ENCODE data around the gene CCDC192. TPM values are rescaled to one million over a fixed set of nuclear protein-coding genes. Genes with fewer than 3 reads are reported as not detected.
A peak's percentile ranks its signal among the peaks of the same experiment; 100 is the strongest.

The CCDC192 gene
- total RNA-seq, 1 donor from 2014 or later = 0.31 TPM

DNA sequence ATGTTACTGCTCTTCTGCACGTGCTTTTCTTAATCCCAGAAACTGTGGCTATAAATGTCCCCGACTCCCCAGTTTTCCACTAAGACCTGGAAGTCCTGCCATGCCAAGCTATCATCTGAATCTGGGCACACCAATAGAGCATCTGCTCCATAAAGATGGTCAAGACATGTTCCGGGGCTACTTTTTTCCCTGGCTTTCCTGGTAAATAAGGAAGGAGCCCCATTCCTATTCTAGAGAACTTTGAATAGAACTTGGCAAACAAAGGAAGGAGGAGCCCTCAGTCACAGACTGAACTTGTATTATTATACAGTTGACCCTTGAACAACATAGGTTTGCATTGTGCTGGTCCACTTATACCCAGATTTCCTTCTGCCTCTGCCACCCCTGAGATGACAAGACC, 182.9 kb downstream of the CCDC192 start:
- DNase-seq = no peak

DNA sequence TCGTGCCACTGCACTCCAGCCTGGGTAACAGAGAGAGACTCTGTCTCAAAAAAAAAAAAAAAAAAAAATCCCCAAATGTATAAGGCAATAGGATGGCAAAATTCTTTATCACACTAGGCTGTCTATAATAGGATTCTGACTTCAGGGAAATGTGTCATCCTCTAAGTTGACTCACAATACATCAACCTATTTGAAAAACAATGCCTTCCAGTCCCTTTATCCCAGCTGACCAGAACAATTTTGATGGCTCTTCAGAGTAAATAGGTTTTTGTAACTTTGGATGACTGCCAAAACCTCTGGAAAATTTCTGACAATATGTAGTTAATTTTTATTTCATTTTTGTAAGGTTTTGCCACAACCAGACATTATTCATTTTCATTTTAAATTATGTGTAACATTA, 184.1 kb downstream of the CCDC192 start:
- DNase-seq = no peak

DNA sequence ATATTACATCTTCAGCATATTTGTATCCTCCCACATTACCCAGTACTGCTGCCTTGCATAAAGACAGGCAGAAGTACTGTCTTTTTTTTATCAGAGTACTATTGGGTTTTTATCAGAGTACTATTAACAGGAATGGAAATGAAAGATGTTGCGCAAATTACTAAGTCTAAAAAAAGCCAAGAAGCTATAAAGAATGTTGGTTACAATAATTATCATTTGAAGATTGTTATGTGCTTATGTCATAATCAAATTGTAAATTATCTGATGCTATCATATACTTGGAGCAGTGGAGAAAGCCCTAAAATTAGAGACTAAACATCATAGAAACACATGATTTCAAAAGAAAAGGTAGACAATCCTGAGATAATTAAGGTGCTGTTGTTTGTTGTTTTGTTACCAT, 188.8 kb downstream of the CCDC192 start:
- DNase-seq = no peak

DNA sequence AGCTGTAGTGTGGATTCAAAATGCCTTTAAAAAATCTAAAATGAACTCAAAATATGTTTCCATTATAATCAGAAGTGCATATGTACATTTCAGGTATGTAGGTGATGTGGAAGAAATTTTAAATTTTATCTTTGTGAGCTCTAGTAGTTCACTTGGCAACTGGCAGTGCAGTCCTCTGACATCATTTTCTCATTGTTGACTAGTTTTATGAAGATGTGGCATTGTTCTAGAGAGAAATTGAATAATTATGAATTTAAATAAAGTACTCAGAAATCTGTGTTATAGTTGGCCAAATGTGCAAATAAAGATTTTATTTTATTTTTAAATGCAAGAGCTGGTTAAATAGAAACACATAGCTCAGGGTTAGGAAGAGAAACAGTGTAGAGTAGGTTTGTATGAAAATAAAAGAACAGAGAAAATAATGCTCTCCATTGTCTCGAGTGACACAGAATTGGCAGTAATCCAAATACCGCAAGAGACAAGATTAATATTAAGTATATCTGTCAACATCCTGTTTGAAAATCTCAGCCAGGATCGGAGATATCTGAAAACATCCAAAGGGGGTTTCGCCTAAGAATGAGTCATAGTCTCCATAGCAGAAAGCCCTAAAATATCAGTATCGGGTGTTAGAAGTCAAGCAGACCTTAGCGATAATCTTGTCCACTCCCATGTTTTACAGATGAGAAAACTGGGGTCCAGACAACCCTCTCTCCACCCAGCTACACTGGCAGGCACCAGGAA, 189.4 kb downstream of the CCDC192 start:
- peak; percentile 70 for DNase-seq

DNA sequence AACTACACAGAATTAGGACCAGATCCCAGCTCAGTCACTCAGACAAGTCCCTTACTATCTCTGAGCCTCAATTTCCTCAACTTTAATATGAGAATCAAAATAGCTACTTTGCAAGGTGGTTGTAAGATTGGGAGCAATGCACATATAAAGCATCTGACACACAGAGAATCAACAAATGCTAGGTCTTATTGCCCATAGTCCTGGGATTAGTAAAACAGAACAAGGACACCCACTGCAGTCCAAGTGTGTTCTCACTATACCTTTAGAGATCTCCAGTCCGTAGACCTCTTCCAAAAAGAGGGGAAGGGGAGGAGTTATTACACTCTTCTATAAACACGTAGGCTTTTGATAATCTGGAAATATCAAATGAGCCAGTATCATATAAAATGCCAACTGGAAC, 190.0 kb downstream of the CCDC192 start:
- no peak for DNase-seq

DNA sequence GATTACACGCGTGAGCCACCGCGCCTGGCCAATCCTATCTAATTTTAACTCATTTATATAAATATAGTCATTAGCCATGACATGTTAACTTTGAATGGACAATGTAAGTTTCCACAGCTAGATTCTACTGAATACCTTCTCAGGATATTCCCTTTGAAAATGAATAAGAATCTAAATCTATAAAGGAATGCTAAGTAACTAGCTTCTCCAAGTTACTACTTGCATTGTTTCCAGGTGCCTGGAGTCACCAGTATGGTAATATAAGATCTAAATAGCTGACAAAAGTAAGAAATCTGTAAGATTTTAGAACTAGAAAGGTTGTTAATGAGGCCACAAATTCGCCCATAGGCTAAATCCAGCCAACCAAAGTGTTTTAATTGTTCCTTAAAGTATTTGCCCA, 191.3 kb downstream of the CCDC192 start:
- no peak for DNase-seq

DNA sequence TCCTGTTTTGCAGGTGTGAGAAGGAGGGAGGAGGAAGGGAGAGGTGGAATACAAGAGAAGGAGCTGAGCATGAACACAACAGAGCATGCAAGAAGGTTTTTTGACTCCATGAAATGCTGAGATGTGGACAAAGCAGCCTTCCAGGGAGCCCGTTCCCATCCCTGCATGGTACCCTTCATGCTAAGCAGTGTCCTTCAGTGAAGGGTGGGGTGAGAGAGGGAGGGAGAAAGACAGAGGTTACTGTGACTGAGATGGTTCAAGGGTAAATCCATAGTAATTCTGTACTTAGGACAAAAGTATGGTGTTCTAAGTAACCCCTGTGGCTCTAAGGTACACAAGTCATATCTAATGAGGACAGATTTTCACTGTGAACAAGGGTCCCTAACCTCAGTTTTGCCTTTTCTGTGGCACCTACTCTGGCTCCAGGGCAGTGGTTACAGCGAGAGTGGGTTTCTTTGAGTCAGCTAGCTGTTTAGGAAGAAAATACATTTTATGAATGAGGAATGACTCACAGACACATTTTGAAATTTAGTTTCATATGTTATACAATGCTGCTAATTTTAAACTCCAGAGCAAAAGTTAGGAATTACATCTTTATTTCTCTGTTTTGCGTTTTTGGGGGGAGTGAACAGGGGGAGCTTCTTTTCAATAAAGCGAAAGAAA, 195.5 kb downstream of the CCDC192 start:
- no peak for DNase-seq

DNA sequence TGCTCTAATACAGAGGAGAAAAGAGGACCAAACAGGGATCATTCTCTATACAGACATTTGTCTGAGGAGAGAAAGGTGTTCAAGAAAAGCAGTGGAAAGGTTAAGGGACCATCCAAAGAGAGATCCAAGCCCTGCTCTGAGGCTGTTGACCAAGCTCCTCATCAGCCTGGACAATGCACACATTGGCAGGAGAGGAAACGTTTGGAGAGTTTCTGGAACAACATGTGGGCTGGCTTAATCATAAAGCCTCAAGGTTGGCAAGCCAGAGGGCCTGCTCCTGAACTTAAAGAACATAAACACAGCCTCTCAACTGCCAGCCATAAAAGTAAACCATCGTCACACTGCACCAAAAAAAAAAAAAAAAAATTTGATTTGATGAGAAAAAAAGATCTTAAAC, 196.0 kb downstream of the CCDC192 start:
- DNase-seq = no peak

DNA sequence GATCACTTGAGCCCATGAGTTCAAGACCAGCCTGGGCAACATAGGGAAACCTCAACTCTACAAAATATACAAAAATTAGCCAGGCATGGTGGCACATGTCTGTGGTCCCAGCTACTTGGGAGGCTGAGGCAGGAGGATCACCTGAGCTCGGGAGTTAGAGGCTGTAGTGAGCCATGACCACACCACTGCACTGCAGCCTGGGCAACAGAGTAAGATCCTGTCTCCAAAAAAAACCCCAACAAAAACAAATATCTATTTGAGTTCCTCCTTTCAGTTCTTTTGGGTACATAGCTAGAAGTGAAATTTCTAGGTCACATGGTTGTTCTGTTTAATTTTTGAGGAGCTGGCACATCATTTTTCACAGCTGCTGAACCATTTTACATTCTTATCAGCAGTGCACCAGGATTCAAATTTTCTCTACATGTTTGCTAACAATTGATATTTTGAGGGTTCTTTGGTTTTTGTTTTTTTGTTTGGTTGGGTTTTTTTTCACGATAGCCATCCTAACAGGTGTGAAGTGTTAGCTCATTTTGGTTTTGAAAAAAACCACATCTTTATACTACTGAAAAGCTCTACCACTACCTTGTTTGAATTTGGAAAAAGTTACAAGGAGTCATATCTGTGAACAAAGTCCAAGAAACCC, 203.5 kb downstream of the CCDC192 start:
- no peak for DNase-seq

DNA sequence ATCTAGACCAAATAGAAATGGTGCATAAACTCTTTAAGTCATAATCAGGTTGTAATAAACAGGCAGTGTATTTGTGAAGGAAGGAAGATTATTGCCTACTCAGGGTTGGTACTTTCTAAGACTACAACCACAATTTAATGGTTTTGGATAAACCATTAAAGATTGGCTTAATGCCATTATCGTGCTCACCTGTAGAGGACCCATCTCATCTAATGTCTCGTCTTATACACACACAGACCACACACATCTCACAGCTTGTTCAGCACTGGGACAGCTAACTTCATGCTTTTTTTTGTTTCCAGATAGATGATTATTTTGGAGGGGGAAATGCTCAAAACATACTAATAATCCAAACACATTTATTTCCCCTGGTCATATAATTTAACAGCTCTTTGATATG, 204.7 kb downstream of the CCDC192 start:
- DNase-seq = no peak

DNA sequence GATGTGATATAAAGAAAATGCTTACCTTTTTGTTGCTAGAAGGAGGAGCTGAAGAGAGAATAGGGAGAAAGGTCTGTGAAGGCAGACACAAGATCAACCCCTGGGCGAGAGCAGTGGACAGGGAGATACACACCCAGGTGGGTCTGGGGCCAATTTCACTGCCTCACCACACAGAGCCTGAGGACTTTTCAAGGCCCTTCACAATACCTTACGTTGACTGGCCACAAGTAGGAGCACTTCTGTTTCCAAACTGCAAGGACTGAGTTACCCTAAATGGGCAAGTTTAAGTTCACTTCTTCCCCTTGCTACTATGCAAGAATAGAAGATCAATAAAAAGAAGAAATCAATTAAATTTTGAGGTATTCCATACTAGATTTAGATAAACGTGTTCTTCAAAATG, 205.9 kb downstream of the CCDC192 start:
- peak; percentile 31 for DNase-seq

DNA sequence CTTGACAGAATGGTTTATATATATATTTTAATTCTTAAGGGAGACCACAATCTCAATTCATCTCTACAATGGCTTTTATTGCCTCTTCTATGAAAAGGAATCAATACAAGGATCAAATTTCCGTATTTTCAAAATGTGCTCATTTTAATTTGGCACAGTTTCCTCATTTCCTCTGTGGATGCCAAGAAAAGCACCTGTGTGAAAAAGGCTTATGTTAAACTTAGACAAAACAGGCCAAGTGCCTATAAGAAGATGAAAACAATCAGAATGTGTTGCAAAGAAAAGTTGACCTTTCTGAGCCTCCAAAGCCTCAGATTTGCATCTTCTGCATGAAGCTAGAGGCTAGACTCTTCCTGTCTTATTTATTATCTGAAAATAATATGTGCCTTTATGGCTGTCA, 206.6 kb downstream of the CCDC192 start:
- peak; percentile 40 for DNase-seq

DNA sequence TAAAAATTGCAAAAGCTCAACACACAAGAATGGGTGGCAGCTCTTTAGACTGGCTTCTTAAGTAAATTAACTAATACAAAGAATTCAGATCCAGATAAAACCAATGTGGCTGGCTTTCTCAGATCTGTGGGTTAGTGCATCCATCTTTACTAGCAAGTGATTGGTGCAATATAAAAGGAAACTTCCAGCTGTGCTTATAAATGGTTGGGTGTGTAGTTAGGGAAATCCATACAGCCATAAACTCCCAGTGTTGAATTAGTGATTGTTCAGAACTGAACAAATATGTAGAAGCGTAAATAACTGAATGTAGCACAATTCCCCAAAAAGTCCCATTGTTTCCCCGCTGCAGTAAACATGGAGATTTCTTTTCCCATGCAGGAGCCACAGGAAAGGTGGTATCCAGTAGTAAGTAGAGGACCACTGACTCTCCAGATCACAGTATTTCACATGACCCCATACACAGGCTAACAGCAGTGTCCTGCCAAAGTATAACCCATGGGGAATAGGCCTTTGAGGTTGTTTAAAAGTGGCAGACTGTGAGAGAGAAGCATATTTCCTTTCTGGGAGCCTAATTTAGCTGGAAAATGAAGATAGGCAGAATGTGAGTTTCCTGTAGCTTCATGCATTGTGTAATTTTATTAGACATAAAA, 207.2 kb downstream of the CCDC192 start:
- DNase-seq = no peak

DNA sequence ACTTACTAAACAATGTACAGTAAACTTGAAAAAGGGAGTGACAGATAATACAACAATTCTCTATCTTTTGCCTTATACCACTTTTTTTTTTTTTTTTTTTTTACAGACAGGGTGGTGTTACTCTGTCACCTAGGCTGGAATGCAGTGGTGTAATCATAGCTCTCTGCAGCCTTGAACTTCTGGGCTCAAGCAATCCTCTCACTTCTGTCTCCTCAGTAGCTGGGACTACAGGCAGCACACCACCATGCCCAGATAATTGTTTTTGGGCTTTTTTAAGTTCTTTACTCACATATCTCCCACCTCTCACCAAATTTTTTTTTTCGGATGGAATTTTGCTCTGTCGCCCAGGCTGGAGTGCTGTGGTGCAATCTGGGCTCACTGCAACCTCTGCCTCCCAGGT, 208.4 kb downstream of the CCDC192 start:
- DNase-seq = no peak

DNA sequence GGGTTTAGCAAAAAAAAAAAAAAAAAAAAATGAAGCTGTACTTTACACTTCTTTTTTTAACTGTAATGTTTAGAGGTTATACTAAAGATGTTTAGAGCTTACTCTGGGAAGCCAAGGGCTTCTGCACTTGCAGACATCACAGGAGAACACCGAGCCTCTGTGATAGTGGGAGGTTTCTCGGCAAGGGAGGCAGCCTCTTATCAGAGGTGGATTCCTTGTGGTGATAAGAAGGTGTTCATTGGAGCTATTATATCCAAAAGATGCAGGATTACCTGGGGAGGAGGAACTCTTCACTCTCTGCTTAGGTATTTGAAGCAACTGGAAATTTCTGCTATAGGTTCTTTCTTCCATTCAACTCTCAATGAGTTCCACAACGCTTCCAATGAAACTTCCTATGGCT, 209.2 kb downstream of the CCDC192 start:
- no peak for DNase-seq

DNA sequence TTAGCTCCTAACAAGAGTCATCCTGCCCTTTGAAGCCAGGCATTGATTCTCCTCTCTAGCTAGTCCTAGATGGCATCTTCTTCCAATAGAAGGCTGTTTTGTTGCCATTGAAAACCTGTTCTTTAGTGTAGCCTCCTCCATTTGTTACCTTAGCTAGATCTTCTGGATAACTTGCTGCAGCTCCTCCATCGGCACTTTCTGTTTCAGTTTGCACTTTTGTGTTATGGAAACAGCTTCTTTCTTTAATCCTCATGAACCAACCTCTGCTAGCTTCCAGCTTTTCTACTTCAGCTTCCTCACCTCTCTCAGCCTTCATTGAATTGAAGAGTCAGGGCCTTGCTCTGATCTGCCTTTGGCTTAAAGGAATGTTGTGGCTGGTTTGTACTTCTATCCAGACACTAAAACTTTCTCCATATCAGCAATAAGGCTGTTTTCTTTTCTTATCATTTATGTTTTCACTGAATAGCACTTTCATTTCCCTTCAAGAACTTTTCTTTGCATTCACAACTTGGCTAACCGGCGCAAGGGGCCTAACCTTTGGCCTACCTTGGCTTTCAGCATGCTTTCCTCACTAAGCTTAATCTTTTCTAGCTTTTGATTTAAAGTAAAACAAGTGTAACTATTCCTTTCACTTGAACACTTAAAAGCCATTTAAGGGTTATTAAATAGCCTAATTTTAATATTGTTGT, 213.8 kb downstream of the CCDC192 start:
- no peak for DNase-seq

DNA sequence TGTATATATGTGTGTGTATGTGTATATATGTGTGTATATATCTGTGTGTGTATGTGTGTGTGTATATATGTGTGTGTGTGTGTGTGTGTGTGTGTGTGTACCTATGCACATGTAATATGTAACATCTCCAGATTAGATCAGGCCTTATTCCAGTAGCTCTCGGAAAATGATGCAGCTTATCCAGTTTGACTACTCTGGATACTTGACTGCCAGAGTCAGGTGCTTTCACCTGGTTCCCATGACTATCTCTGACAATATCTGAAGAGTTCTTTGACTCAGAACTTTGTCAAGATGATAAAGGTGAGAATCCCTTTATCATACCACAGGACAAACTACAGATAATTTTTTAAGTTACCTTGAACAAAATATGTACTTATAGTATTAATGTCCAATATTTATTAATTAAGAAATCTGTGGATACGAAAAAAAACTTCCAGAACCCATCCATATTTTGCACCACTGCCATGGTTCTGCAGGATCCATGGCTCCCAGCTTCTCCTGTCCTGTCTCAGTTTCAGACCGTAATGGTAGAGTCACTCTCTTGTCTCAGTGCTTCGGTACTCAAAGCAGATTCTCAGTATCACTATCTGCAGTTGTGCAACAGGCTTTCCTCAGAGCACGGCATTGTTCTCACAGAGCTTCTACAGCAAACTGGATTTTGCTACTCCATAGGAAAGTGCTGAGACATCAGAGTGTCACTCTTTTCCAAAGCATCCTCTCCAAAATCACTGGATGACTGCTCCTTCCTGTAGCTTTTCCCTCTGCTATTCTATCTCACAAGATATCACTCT, 216.0 kb downstream of the CCDC192 start:
- no peak for DNase-seq

DNA sequence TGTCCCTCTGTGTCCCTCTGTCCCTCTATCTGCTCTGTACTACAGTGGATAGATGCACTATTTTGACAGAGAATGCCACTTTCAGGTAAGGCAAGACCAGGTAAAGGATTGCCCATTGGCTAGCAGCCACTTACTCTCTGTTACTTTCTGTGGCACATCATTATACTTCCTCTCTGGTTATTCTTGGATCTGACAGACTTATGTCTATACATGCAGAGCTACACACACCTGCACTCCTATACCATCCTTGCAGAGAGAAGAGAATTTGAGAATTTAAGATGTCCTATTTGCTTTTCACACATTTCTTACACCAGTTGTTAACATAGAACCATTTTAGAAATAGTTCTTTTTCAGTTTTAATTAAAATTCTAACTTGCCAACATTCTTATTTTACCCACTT, 216.6 kb downstream of the CCDC192 start:
- DNase-seq = no peak

DNA sequence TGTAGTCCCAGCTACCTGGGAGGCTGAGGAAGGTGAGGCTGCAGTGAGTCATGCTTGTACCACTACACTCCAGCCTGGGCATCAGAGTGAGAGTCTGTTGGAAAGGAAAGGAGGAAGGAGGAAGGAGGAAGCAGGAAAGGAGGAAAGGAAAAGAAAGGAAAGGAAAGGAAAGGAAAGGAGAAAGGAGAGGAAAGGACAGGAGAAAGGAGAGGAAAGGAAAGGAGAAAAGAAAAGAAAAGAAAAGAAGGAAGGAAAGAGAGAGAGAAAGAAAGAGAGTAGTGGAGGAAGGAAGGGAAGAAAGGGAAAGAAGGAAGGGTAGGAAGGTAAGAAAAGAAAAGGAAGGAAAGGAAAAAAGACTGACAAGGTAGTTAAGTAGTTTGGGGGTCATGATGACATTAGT, 217.7 kb downstream of the CCDC192 start:
- DNase-seq = no peak

DNA sequence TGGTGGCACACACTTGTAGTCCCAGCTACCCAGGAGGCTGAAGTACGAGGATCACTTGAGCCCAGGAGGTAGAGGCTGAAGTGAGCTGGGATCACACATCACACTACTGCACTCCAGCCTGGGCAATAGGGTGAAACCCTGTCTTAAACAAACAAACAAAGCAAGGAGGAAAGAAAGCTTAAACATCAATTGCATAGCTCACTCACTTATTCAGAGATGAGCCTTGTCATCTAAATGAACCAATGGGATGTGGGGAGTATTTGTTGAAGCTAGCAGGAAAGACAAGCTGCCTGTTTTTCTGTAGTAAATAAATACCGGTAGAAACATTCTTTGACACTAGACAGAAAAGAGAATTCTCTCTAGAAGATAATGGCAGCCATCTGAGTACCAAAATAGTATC, 219.4 kb downstream of the CCDC192 start:
- DNase-seq = no peak

DNA sequence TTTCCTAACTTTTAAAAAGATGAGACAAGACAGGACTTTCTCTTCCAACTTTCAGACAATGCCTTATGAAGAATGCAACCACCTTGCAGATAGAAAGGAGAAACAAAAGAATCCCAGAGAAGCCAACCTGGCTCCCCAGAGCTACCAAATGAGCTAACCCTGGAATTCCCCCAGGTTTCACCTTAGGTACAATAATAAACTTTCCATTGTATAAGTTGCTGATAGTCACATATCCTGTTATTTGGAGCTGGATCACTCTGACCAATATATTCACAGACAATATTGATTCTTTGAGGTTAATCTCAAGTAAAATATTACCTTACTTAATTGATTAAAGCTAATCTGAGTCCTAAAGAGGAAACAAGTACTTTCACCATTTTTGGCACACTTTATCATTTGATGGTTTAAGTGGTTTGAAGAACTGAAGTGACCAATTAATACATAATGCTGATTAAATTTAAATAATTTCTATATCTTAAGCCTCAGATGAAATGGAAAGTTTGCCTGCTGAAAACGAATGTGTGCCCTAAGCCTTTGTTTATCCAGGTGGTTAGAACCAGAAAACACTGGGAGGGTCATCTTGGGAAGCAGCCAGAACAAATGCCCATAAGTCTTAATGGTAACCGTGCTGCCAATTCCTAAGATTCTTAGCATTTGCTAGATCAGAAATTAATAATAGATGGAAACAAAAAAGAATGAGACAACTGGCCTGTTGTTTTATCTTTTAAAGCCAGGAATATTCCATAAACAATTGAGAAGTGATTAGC, 220.8 kb downstream of the CCDC192 start:
- DNase-seq = no peak
